ENCODE results near the gene INTS15. TPM values are rescaled to one million over a fixed set of nuclear protein-coding genes. Genes with fewer than 3 reads are reported as not detected.

Gene INTS15
- total and polyA plus RNA-seq, 2 donors (not counting 3 experiments of a cell fraction or from before 2014, with no cell fraction given): 35.7 to 51.6 TPM

DNA sequence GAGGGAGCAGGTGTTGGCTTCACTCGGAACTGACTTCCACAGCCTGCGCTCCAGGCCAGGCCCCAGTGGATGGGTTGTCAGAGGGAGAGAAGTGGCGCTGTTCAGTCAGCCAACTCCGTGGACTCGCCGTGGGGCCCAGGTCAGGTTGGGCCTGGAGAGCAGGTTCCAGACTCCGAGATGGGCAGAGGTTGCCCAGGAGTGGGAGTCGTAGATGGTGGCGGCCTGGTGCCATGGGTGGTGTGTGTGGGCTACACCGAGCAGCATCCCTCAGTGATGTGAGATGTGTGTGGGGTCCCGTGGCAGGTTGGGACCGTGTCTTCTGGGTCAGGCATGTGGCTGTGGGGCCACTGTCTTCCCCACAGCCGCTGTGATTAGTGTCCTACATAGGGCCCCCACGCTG, 57.7 kb downstream of the INTS15 start:
- H4K20me1 ChIP-seq (replicated peaks; ENCODE audit: control insufficient read depth, extremely low read depth, insufficient read depth, low read length): no peaks in the 10 kb centered on the region
- no peak overlapping the region for H3K4me3 ChIP-seq (replicated peaks in 1 of 3; ENCODE audit: insufficient read depth in 1 of 3, low read depth in 1 of 3, low read length in 3 of 3)
- H3K9me1 ChIP-seq (replicated peaks; ENCODE audit: control insufficient read depth, extremely low read depth, insufficient read depth, low read length): no peaks in the 10 kb centered on the region
- no peak overlapping the region for H3K9ac ChIP-seq (replicated peaks; ENCODE audit: extremely low read depth, insufficient read depth, low read length)
- TF ChIP-seq GATA2 (IDR thresholded peaks at IDR 0.05; ENCODE audit: insufficient read depth, insufficient read length, low read depth, low read length) (no peak), MYC (IDR thresholded peaks at IDR 0.05; ENCODE audit: low read depth, low read length) (no peak), POLR2AphosphoS5 (IDR thresholded peaks at IDR 0.05; ENCODE audit: insufficient read depth, low read depth, low read length) (no peak), EZH2 (IDR thresholded peaks at IDR 0.05; ENCODE audit: borderline replicate concordance, low read depth, low read length, severe bottlenecking) (no peak), FOS (IDR thresholded peaks at IDR 0.05; ENCODE audit: borderline replicate concordance, insufficient read depth, low read length) (no peak)
- TF ChIP-seq, protein P1, sequence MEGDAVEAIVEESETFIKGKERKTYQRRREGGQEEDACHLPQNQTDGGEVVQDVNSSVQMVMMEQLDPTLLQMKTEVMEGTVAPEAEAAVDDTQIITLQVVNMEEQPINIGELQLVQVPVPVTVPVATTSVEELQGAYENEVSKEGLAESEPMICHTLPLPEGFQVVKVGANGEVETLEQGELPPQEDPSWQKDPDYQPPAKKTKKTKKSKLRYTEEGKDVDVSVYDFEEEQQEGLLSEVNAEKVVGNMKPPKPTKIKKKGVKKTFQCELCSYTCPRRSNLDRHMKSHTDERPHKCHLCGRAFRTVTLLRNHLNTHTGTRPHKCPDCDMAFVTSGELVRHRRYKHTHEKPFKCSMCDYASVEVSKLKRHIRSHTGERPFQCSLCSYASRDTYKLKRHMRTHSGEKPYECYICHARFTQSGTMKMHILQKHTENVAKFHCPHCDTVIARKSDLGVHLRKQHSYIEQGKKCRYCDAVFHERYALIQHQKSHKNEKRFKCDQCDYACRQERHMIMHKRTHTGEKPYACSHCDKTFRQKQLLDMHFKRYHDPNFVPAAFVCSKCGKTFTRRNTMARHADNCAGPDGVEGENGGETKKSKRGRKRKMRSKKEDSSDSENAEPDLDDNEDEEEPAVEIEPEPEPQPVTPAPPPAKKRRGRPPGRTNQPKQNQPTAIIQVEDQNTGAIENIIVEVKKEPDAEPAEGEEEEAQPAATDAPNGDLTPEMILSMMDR (IDR thresholded peaks at IDR 0.05; ENCODE audit: extremely low read depth in 1 of 2, insufficient read depth in 1 of 2, low read depth in 1 of 2, low read length in 2 of 2): no peak
- H3K4me1 ChIP-seq (ENCODE audit: control insufficient read depth, extremely low read depth, insufficient read depth, low read length): no peaks in the 10 kb centered on the region
- H3K4me2 ChIP-seq (ENCODE audit: insufficient read depth, low read length): no peak overlapping the region
- no TSS peak for BruUV-seq (replicated peaks)
- H3K27me3 ChIP-seq (ENCODE audit: control insufficient read depth in 2 of 2, insufficient read depth in 2 of 2, low read length in 2 of 2): no peaks in the 10 kb centered on the region
- H3K36me3 ChIP-seq (ENCODE audit: control insufficient read depth in 2 of 2, extremely low read depth in 1 of 2, insufficient read depth in 2 of 2, low read length in 2 of 2): peaks cover 8 to 38% of the 10 kb centered on the region in 2 experiments
- H3K79me2 ChIP-seq (ENCODE audit: control insufficient read depth, insufficient read depth, low read length): no peaks in the 10 kb centered on the region
- no peaks in the 10 kb centered on the region for H3K9me3 ChIP-seq (replicated peaks; ENCODE audit: control insufficient read depth, insufficient read depth, low read length)
- no peak overlapping the region for H3K27ac ChIP-seq (ENCODE audit: insufficient read depth, low read depth, low read length)
- no peak for FAIRE-seq
- DNase-seq (ENCODE audit: low read depth, low spot score): no peak
- CTCF ChIA-PET: no interaction called here
- H2AFZ ChIP-seq (ENCODE audit: low read depth, low read length): no peak overlapping the region
- intact Hi-C loops (cut with micrococcal nuclease) (no loop called here), dilution Hi-C loops (cut with MboI; ENCODE audit: extremely low pct_ligation_motif_present, low sequenced_read_pairs) (no loop called here)
- POLR2A ChIA-PET: no interaction called here
